IMR-90 (cell line): ENCODE results near the gene OTUD5. TPM values are rescaled to one million over a fixed set of nuclear protein-coding genes. Genes with fewer than 3 reads are reported as not detected.

Experiments
- ATAC-seq: fragments of 200-7000 bp; cut with Tn5 transposase; 2 replicates; pipeline ENCODE4 v1.9.1; 2020; ENCODE audit warnings: low read depth, mild to moderate bottlenecking, moderate library complexity
- BruUV-seq: library from RNA; stranded (reverse); fragments of 400-500 nt; replicated peaks from 2 replicates; lab custom pipeline; 2021; lab: Mats Ljungman, UMichigan
- CTCF ChIA-PET: fragments of 300-600 bp; formaldehyde crosslinking; extraction: SDS; loops from one replicate; lab custom pipeline; 2021; ENCODE audit warnings: antibody characterized with exemption; lab: Yijun Ruan, JAX
- POLR2A ChIA-PET: fragments of 300-600 bp; sonication (Branson Sonifier 250); formaldehyde crosslinking; loops from one replicate; lab custom pipeline; 2022; ENCODE audit warnings: antibody characterized with exemption; ENCODE audit not compliant: unreplicated experiment; lab: Charles Lee
- DNase-seq: peaks from one replicate; pipeline ENCODE4 v3.0.0; 2013
- H2AFZ ChIP-seq: replicated peaks from 2 replicates; pipeline ENCODE3; 2013; ENCODE audit warnings: low read length, mild to moderate bottlenecking; ENCODE audit not compliant: poor library complexity
- H2AK5ac ChIP-seq: 2 replicates; pipeline ENCODE4 v1.6.1; 2013; ENCODE audit warnings: low read depth, low read length, inconsistent platforms
- H2AK9ac ChIP-seq: replicated peaks from 2 replicates; pipeline ENCODE3; 2013; ENCODE audit warnings: mild to moderate bottlenecking, low read depth, low read length, moderate library complexity; ENCODE audit not compliant: poor library complexity
- H2BK120ac ChIP-seq: 2 replicates; pipeline ENCODE4 v1.6.1; 2013; ENCODE audit warnings: low read depth, low read length, inconsistent platforms
- H2BK15ac ChIP-seq: 3 replicates; pipeline ENCODE4 v1.6.1; 2013; ENCODE audit warnings: low read depth, low read length, inconsistent platforms
- H2BK20ac ChIP-seq: 2 replicates; pipeline ENCODE4 v1.6.1; 2013; ENCODE audit warnings: low read depth, mild to moderate bottlenecking, inconsistent platforms, low read length, moderate library complexity
- H2BK5ac ChIP-seq: 2 replicates; pipeline ENCODE4 v1.6.1; 2013; ENCODE audit warnings: mild to moderate bottlenecking, low read depth, low read length, inconsistent platforms; ENCODE audit not compliant: poor library complexity, severe bottlenecking
- H3K14ac ChIP-seq: replicated peaks from 2 replicates; pipeline ENCODE4 v1.6.1; 2013; ENCODE audit warnings: low read depth, low read length, inconsistent platforms
- H3K18ac ChIP-seq: 2 replicates; pipeline ENCODE4 v1.6.1; 2013; ENCODE audit warnings: low read depth, low read length, control low read depth
- H3K23ac ChIP-seq: 2 replicates; pipeline ENCODE4 v1.6.1; 2013; ENCODE audit warnings: low read depth, low read length, inconsistent platforms
- H3K27ac ChIP-seq: 2 replicates; pipeline ENCODE4 v1.5.1; 2013; ENCODE audit warnings: mild to moderate bottlenecking, control low read depth, low read length; ENCODE audit not compliant: insufficient read depth
- H3K27me3 ChIP-seq: 2 replicates; pipeline ENCODE4 v1.6.1; 2013; ENCODE audit warnings: low read length; ENCODE audit not compliant: control insufficient read depth, insufficient read depth
- H3K36me3 ChIP-seq: 2 replicates; pipeline ENCODE4 v1.6.1; 2013; ENCODE audit warnings: low read length, mixed read lengths; ENCODE audit not compliant: control insufficient read depth, insufficient read depth
- H3K4ac ChIP-seq: 2 replicates; pipeline ENCODE4 v1.6.1; 2013; ENCODE audit warnings: low read depth, low read length, inconsistent platforms
- H3K4me1 ChIP-seq: 2 replicates; pipeline ENCODE4 v1.6.1; 2013; ENCODE audit warnings: low read length, mixed read lengths; ENCODE audit not compliant: control insufficient read depth, insufficient read depth
- H3K4me2 ChIP-seq: 2 replicates; pipeline ENCODE4 v1.6.1; 2013; ENCODE audit warnings: low read depth, mild to moderate bottlenecking, control low read depth, low read length, moderate library complexity
- H3K4me3 ChIP-seq: 2 replicates; pipeline ENCODE4 v1.5.1; 2013; ENCODE audit warnings: low read depth, mild to moderate bottlenecking, control low read depth, low read length, moderate library complexity; ENCODE audit not compliant: insufficient read depth
- H3K56ac ChIP-seq: 2 replicates; pipeline ENCODE4 v1.6.1; 2013; ENCODE audit warnings: low read length, inconsistent platforms; ENCODE audit not compliant: insufficient read depth; ENCODE audit errors: extremely low read depth
- H3K79me1 ChIP-seq, 2 experiments: 2 replicates each; pipeline ENCODE4 v1.6.1; 2013; ENCODE audit warnings: low read length in 2 of 2, inconsistent platforms in 1 of 2, low read depth in 1 of 2
- H3K9ac ChIP-seq: 2 replicates; pipeline ENCODE4 v1.6.1; 2013; ENCODE audit warnings: low read depth, low read length, control low read depth
- H3K9me1 ChIP-seq: 2 replicates; pipeline ENCODE4 v1.6.1; 2013; ENCODE audit warnings: low read length, inconsistent platforms; ENCODE audit not compliant: insufficient read depth
- H3K9me3 ChIP-seq: 2 replicates; pipeline ENCODE4 v1.6.1; 2013; ENCODE audit warnings: low read length; ENCODE audit not compliant: control insufficient read depth, insufficient read depth
- H4K20me1 ChIP-seq: 2 replicates; pipeline ENCODE4 v1.6.1; 2013; ENCODE audit warnings: low read length, inconsistent platforms; ENCODE audit not compliant: insufficient read depth
- H4K5ac ChIP-seq: 2 replicates; pipeline ENCODE4 v1.6.1; 2013; ENCODE audit warnings: mild to moderate bottlenecking, low read depth, low read length, control low read depth
- H4K8ac ChIP-seq, 2 experiments: 2 replicates each; pipeline ENCODE4 v1.6.1; 2013; ENCODE audit warnings: low read depth in 2 of 2, low read length in 2 of 2, control low read depth in 1 of 2, inconsistent platforms in 1 of 2
- H4K91ac ChIP-seq: 2 replicates; pipeline ENCODE4 v1.6.1; 2013; ENCODE audit warnings: low read depth, low read length, inconsistent platforms; ENCODE audit not compliant: insufficient read depth
- BHLHE40 ChIP-seq: fragments of 150-350 bp; IDR thresholded peaks from 2 replicates; pipeline ENCODE4 v1.6.1; 2016; ENCODE audit warnings: mild to moderate bottlenecking, low read depth, low read length
- CEBPB ChIP-seq: IDR thresholded peaks from 2 replicates; pipeline ENCODE4 v1.6.1; 2012; ENCODE audit warnings: low read depth, low read length, improper control_type of control experiment
- CHD1 ChIP-seq: IDR thresholded peaks from 2 replicates; pipeline ENCODE4 v1.6.1; 2012; ENCODE audit warnings: low read depth, low read length, improper control_type of control experiment
- MAZ ChIP-seq: IDR thresholded peaks from 2 replicates; pipeline ENCODE4 v1.6.1; 2012; ENCODE audit warnings: low read depth, mild to moderate bottlenecking, low read length, improper control_type of control experiment, moderate library complexity, borderline replicate concordance
- POLR2A ChIP-seq: IDR thresholded peaks from 2 replicates; pipeline ENCODE4 v1.6.1; 2012; ENCODE audit warnings: mild to moderate bottlenecking, low read depth, low read length
- RCOR1 ChIP-seq: IDR thresholded peaks from 2 replicates; pipeline ENCODE4 v1.6.1; 2012; ENCODE audit warnings: mild to moderate bottlenecking, low read length, improper control_type of control experiment; ENCODE audit not compliant: insufficient replicate concordance
- RFX5 ChIP-seq: IDR thresholded peaks from 2 replicates; pipeline ENCODE4 v1.8.0; 2012; ENCODE audit warnings: low read depth, mild to moderate bottlenecking, low read length, moderate library complexity
- SMC3 ChIP-seq: fragments of 150-350 bp; IDR thresholded peaks from 2 replicates; pipeline ENCODE4 v1.6.1; 2016; ENCODE audit warnings: low read depth, mild to moderate bottlenecking, antibody characterized with exemption, low read length, moderate library complexity
- USF2 ChIP-seq: fragments of 150-350 bp; IDR thresholded peaks from 2 replicates; pipeline ENCODE4 v1.6.1; 2017; ENCODE audit warnings: mild to moderate bottlenecking, antibody characterized with exemption, low read length, low read depth
- WGBS, 2 experiments: methylation state at CpG; one replicate each; pipeline versions ENCODE4 v1.1.5 to v1.1.7; 2013; ENCODE audit warnings: missing lambda C conversion rate in 2 of 2; ENCODE audit not compliant: insufficient read length in 1 of 2; ENCODE audit errors: extremely low coverage in 2 of 2; 5-methylcytosine and 5-hydroxymethylcytosine counted together
- dilution Hi-C: fragments of 300-500 bp; cut with HindIII; formaldehyde crosslinking; loops from one replicate; pipeline ENCODE4 v1.14.3; 2018; ENCODE audit warnings: low sequenced_read_pairs; ENCODE audit not compliant: unreplicated experiment
- in situ Hi-C: fragments of 300-500 bp; cut with MboI; formaldehyde crosslinking; loops from 3 replicates; pipeline ENCODE4 v1.14.3; 2019; ENCODE audit warnings: low sequenced_read_pairs, inconsistent platforms, mixed read lengths
- intact Hi-C: fragments of 100-400 bp; cut with micrococcal nuclease; formaldehyde crosslinking; loops from 2 replicates; pipeline ENCODE4 v1.10.0; 2022
- polyA plus RNA-seq, 3 experiments: library from polyadenylated mRNA; depleted of rRNA; stranded (reverse); fragments of >200 nt; gene quantifications; 2 replicates each; pipeline ENCODE4 v1.2.3, GENCODE V29; 2012; ENCODE audit warnings: low replicate concordance in 1 of 3
- total RNA-seq: library from RNA; depleted of rRNA; stranded (reverse); fragments of >200 nt; gene quantifications from 2 replicates; pipeline ENCODE4 v1.2.3, GENCODE V29; 2012
- TF ChIP-seq, protein P1 (sequence below): conservative IDR thresholded peaks from 2 replicates; pipeline ENCODE4 v1.5.1; 2012; ENCODE audit warnings: mild to moderate bottlenecking, low read depth, low read length, improper control_type of control experiment

Gene OTUD5
- total and polyA plus RNA-seq, 2 of the 4 experiments (the other 2 are of a cell fraction): 30.6 to 50.4 TPM

- H3K9me1 ChIP-seq: peaks cover 5% of the 10 kb centered on the region; the same call in 1 of the 2 replicates
- H3K36me3 ChIP-seq: peaks cover 12% of the 10 kb centered on the region
- in situ Hi-C loops: no loop called here
- CTCF ChIA-PET: no interaction called here
- no peaks in the 10 kb centered on the region for H3K27me3 ChIP-seq
- no peak overlapping the region for H3K18ac ChIP-seq
- DNase-seq: no peak
- no peak overlapping the region for H3K4ac ChIP-seq
- peaks cover 4 to 21% of the 10 kb centered on the region in 2 experiments; a peak in 2 of 4 replicates for H3K79me1 ChIP-seq
- H4K91ac ChIP-seq: no peak overlapping the region
- TF ChIP-seq POLR2A (no peak), SMC3 (no peak), RCOR1 (no peak), USF2 (no peak), CHD1 (no peak), RFX5 (no peak), MAZ (no peak), CEBPB (no peak), BHLHE40 (no peak)
- TF ChIP-seq, protein P1, sequence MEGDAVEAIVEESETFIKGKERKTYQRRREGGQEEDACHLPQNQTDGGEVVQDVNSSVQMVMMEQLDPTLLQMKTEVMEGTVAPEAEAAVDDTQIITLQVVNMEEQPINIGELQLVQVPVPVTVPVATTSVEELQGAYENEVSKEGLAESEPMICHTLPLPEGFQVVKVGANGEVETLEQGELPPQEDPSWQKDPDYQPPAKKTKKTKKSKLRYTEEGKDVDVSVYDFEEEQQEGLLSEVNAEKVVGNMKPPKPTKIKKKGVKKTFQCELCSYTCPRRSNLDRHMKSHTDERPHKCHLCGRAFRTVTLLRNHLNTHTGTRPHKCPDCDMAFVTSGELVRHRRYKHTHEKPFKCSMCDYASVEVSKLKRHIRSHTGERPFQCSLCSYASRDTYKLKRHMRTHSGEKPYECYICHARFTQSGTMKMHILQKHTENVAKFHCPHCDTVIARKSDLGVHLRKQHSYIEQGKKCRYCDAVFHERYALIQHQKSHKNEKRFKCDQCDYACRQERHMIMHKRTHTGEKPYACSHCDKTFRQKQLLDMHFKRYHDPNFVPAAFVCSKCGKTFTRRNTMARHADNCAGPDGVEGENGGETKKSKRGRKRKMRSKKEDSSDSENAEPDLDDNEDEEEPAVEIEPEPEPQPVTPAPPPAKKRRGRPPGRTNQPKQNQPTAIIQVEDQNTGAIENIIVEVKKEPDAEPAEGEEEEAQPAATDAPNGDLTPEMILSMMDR: no peak
- no peak overlapping the region for H2BK5ac ChIP-seq
- 52% methylated on average over 6 of the region's 15 CpGs; no CpG with 5 or more reads in 1 of the 2 experiments for WGBS, 2 experiments
- dilution Hi-C loops: no loop called here
- no peak overlapping the region for H3K9ac ChIP-seq
- no peak overlapping the region for H3K56ac ChIP-seq
- H3K4me2 ChIP-seq: peak overlapping the region; percentile 56
- no peak overlapping the region for H3K14ac ChIP-seq
- no peak overlapping the region for H2BK20ac ChIP-seq
- H4K20me1 ChIP-seq: peaks cover 16% of the 10 kb centered on the region; the same call in 1 of the 2 replicates
- H4K5ac ChIP-seq: no peak overlapping the region
- H3K9me3 ChIP-seq: no peaks in the 10 kb centered on the region; the same call in 1 of the 2 replicates
- BruUV-seq: no TSS peak
- no peak overlapping the region for H3K23ac ChIP-seq
- no peak overlapping the region for H2AK5ac ChIP-seq
- H3K4me1 ChIP-seq: peaks cover 3% of the 10 kb centered on the region; the same call in 1 of the 2 replicates
- H2BK15ac ChIP-seq: no peak overlapping the region
- no peak overlapping the region for H4K8ac ChIP-seq
- no peak overlapping the region for H2BK120ac ChIP-seq
- H2AFZ ChIP-seq: peak overlapping the region; percentile 85
- intact Hi-C loops: loop anchor here (5.0 kb wide), 1 partner anchor 123 kb away; the partner anchor contains the start of gene TFE3
- ATAC-seq: peak; percentile 3; the same call in 1 of the 2 replicates
- H3K4me3 ChIP-seq: peak overlapping the region; percentile 57
- POLR2A ChIA-PET: no interaction called here
- H3K27ac ChIP-seq: no peak overlapping the region
- H2AK9ac ChIP-seq: peak overlapping the region; percentile 3
These were observed 38.0 kb downstream of the OTUD5 start for GRCh38 chrX:48919360-48919841.
